Measurements from ENCODE around the gene PYGM. TPM values are rescaled to one million over a fixed set of nuclear protein-coding genes. Genes with fewer than 3 reads are reported as not detected.

Gene PYGM
- total and polyA plus RNA-seq, 2 donors, result 1.0 to 3.5 TPM

DNA sequence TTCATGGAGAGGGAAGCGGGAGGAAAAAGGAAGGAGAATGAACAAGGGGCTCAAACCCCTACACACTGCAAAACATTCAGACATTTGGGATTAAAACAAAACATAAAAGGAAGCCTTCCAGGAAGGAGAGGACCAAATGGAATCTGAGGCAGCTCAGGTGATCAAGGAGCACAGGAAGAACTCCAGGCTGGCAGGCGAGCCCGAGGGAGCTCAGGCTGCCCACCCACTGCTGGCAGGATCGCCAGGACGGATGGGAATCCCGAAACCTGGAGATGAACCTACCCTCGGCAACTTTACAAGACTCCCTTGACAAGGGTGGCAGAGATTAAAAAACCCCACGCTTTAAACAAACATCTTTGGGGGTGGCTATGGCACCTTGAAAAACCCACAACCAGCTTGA lies 5.0 kb upstream of the PYGM start:
- Histone ChIP-seq H3K27me3 (ENCODE audit: control insufficient read depth in 2 of 2, insufficient read depth in 1 of 2, low read length in 1 of 2) (no peaks in the 10 kb centered on the region), H3K27ac (ENCODE audit: low read depth in 1 of 2, low read length in 1 of 2) (peak overlapping the region; percentile 68 to 79), H3K4me3 (ENCODE audit: low read length in 2 of 2) (no peak overlapping the region), H3K9me3 (ENCODE audit: control insufficient read depth in 2 of 2, insufficient read depth in 1 of 2, low read length in 1 of 2) (peaks cover 0 to 6% of the 10 kb centered on the region in 2 donors), H3K36me3 (ENCODE audit: control insufficient read depth in 2 of 2, insufficient read depth in 2 of 2, low read length in 1 of 2) (peaks cover 80 to 85% of the 10 kb centered on the region in 2 donors), H3K4me1 (ENCODE audit: control insufficient read depth in 2 of 2, insufficient read depth in 2 of 2, low read length in 2 of 2) (peaks cover 24 to 71% of the 10 kb centered on the region in 2 donors)
- 81% methylated on average over 8 of the region's 8 CpGs for WGBS
- DNase-seq (ENCODE audit: low read depth in 6 of 9, low spot score in 9 of 9), result no peak

DNA sequence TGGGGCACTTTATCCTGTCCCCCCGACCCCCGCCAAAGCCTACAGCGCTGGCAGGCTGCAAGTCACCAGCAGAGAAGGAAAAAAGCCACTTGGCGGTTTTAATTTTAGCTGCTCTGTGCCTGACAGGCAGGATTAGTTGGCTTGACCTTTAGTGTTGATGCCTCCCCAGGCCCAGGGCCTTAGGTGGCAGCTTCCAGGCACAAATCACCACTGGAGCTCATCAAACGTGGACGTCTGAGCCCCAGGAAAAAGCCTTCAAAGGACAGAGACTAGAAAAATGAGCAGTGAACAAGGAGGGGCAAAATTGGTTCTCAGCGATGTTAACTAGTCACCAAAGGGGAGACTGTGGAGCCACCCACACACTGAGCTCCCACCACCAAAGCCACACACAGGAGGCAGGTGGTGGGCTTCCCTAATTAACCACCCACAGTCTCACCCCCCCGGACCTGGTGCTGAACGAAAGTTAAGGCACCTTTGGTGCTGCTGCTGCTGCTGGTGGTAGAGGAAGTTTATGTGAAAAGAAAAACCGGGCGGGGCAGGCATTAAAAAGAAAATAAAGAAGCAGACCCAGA lies 4.4 kb upstream of the PYGM start:
- H3K36me3 ChIP-seq (ENCODE audit: control insufficient read depth in 2 of 2, insufficient read depth in 2 of 2, low read length in 1 of 2), result peaks cover 76 to 78% of the 10 kb centered on the region in 2 donors
- H3K9me3 ChIP-seq (ENCODE audit: control insufficient read depth in 2 of 2, insufficient read depth in 1 of 2, low read length in 1 of 2), result peaks cover 0 to 6% of the 10 kb centered on the region in 2 donors
- peak overlapping the region; percentile 79 to 80 for H3K27ac ChIP-seq (ENCODE audit: low read depth in 1 of 2, low read length in 1 of 2)
- 17% methylated on average over 11 of the region's 11 CpGs for WGBS
- peak in 3 of 9 donors; percentile 46 to 80 (median 57) for DNase-seq (ENCODE audit: low read depth in 6 of 9, low spot score in 9 of 9)
- no peak overlapping the region for H3K4me3 ChIP-seq (ENCODE audit: low read length in 2 of 2)
- no peaks in the 10 kb centered on the region for H3K27me3 ChIP-seq (ENCODE audit: control insufficient read depth in 2 of 2, insufficient read depth in 1 of 2, low read length in 1 of 2)
- peaks cover 24 to 71% of the 10 kb centered on the region in 2 donors for H3K4me1 ChIP-seq (ENCODE audit: control insufficient read depth in 2 of 2, insufficient read depth in 2 of 2, low read length in 2 of 2)

DNA sequence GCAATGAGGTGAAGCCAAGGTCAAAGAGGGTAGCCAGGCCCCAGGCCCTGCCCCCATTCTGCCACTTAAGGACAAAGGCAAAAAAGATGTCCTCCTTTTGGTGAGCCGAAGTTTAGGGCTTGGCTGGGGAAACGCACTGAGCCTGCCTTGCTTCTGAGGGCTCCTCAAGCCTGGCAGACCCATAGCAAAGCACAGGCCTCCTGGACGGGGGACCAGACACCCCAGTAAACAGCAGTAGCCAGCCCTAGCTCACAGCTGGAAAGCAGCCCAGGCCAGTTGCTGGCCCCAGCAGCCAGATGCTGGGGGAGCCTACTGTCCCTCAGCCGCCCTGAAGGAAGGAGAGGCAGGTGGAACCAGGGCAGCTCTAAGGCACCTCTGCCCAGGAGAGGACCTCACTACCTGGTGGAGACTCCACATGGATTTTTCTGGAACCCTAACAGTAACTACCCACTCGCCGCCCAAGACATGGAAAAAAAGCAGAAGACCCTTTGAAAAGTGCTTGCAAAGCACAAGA lies 3.8 kb upstream of the PYGM start:
- peaks cover 24 to 71% of the 10 kb centered on the region in 2 donors for H3K4me1 ChIP-seq (ENCODE audit: control insufficient read depth in 2 of 2, insufficient read depth in 2 of 2, low read length in 2 of 2)

DNA sequence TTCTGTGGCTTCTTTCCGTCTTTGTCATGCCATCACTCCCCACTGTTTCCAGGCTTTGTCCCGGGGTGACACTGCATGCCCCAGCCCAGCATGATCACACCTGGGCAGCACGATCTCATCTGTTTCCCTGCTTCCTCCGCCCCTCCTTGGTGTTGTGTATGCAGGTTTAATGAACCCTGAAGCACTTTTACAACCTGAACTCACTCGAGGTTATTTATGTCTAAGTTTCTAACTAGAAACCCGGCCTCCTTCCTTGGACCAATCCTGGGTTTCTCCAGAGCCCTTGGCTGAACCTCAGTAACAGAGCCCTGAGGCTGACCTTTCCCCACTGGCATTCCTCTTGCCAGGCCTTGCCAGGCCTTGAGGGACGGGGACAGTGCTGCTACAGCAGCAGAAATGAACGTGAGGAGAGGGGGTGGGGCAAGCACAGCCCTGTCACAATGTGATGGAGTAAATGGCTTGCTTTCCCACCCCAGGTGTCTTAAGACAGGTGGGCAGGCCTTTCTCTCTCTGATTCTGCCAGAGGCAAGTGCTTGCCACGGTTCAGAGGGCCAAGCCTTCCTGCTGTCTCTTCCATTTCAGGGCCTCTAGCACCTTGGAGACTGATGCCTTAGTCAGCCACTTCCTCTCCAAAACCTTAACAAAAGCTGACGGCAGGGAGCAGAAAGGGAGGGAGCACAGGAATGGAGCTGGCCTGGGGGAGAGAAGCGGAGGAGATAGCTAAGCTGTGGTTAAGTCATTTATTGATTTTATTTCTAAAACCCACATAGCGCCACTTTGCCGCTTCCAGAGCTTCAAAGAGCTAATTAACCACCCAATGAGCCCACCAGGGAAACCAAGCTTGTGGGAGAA lies 3.1 kb upstream of the PYGM start:
- 52% methylated on average over 13 of the region's 13 CpGs for WGBS
- peak in 1 of 9 donors; percentile 41 for DNase-seq (ENCODE audit: low read depth in 6 of 9, low spot score in 9 of 9)
- Histone ChIP-seq H3K27ac (ENCODE audit: low read depth in 1 of 2, low read length in 1 of 2) (peak overlapping the region; percentile 75 to 79), H3K36me3 (ENCODE audit: control insufficient read depth in 2 of 2, insufficient read depth in 2 of 2, low read length in 1 of 2) (peaks cover 63 to 66% of the 10 kb centered on the region in 2 donors), H3K4me1 (ENCODE audit: control insufficient read depth in 2 of 2, insufficient read depth in 2 of 2, low read length in 2 of 2) (peaks cover 24 to 66% of the 10 kb centered on the region in 2 donors), H3K9me3 (ENCODE audit: control insufficient read depth in 2 of 2, insufficient read depth in 1 of 2, low read length in 1 of 2) (peaks cover 0 to under 1% of the 10 kb centered on the region in 2 donors), H3K4me3 (ENCODE audit: low read length in 2 of 2) (no peak overlapping the region), H3K27me3 (ENCODE audit: control insufficient read depth in 2 of 2, insufficient read depth in 1 of 2, low read length in 1 of 2) (no peaks in the 10 kb centered on the region)

More for the DNA sequence above, 3.8 kb upstream of the PYGM start:
- no peak for DNase-seq (ENCODE audit: low read depth in 6 of 9, low spot score in 9 of 9)
- Histone ChIP-seq H3K27me3 (ENCODE audit: control insufficient read depth in 2 of 2, insufficient read depth in 1 of 2, low read length in 1 of 2) (no peaks in the 10 kb centered on the region), H3K36me3 (ENCODE audit: control insufficient read depth in 2 of 2, insufficient read depth in 2 of 2, low read length in 1 of 2) (peaks cover 70 to 73% of the 10 kb centered on the region in 2 donors), H3K27ac (ENCODE audit: low read depth in 1 of 2, low read length in 1 of 2) (peak overlapping the region; percentile 79 to 80), H3K4me3 (ENCODE audit: low read length in 2 of 2) (no peak overlapping the region), H3K9me3 (ENCODE audit: control insufficient read depth in 2 of 2, insufficient read depth in 1 of 2, low read length in 1 of 2) (peaks cover 0 to 6% of the 10 kb centered on the region in 2 donors)
- 73% methylated on average over 6 of the region's 6 CpGs for WGBS

DNA sequence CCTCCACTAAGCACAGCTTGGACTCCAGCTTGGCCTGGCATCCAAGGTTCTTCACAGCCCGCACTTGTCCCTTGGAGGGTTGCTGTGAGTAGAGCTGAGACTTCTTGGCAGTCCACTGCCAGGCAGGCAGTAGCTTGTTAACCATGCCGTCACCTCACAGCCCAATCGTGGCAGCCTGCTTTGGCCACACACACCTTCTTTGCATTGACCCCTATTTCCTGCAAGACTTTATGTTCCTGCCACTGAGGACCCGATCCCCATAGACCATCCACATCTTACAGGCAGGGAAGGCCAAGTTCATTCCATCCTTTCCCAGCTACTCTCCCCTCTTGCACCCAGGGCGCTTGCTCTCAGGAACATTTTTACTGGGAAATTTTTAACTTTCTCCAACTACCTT lies 2.5 kb upstream of the PYGM start:
- peaks cover 22 to 60% of the 10 kb centered on the region in 2 donors for H3K4me1 ChIP-seq (ENCODE audit: control insufficient read depth in 2 of 2, insufficient read depth in 2 of 2, low read length in 2 of 2)
- no peaks in the 10 kb centered on the region for H3K27me3 ChIP-seq (ENCODE audit: control insufficient read depth in 2 of 2, insufficient read depth in 1 of 2, low read length in 1 of 2)
- no peaks in the 10 kb centered on the region for H3K9me3 ChIP-seq (ENCODE audit: control insufficient read depth in 2 of 2, insufficient read depth in 1 of 2, low read length in 1 of 2)
- no peak for DNase-seq (ENCODE audit: low read depth in 6 of 9, low spot score in 9 of 9)
- peaks cover 57 to 60% of the 10 kb centered on the region in 2 donors for H3K36me3 ChIP-seq (ENCODE audit: control insufficient read depth in 2 of 2, insufficient read depth in 2 of 2, low read length in 1 of 2)
- WGBS, result 92% methylated on average over 5 of the region's 5 CpGs
- peak overlapping the region in 1 of 2 donors; percentile 79 for H3K27ac ChIP-seq (ENCODE audit: low read depth in 1 of 2, low read length in 1 of 2)
- H3K4me3 ChIP-seq (ENCODE audit: low read length in 2 of 2), result no peak overlapping the region

DNA sequence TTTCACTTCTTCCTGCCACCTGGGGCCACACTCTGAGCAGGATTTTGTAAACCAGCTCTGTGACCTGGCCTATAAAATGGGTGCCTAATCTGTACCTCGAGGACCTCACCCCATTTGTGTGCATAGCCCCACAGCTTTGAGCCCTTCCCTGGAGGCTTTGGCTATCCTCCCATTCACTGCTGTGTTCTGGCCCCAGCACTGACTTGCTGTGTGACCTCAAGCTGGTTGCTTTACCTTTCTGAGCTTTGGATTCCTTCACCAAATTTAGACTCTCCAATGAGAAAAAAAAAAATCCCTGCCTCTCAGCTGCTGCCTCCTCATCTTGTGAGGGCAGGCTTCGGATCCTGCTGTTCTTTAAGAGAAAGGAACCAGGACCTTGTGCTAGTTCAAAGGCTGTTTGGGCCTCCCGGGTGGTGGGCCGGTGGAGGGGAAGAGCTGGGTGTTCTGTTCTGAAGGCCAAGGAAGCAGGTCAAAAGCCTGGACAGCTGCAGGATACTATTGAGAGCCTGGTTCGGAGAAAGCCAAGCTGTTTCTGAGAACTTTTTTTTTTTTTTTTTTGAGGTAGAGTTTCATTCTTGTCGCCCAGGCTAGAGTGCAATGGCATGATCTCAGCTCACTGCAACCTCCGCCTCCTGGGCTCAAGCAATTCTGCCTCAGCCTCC lies 1.1 kb upstream of the PYGM start:
- Histone ChIP-seq H3K4me1 (ENCODE audit: control insufficient read depth in 2 of 2, insufficient read depth in 2 of 2, low read length in 2 of 2) (peaks cover 22 to 49% of the 10 kb centered on the region in 2 donors), H3K36me3 (ENCODE audit: control insufficient read depth in 2 of 2, insufficient read depth in 2 of 2, low read length in 1 of 2) (peaks cover 43 to 47% of the 10 kb centered on the region in 2 donors), H3K9me3 (ENCODE audit: control insufficient read depth in 2 of 2, insufficient read depth in 1 of 2, low read length in 1 of 2) (no peaks in the 10 kb centered on the region), H3K27ac (ENCODE audit: low read depth in 1 of 2, low read length in 1 of 2) (peak overlapping the region in 1 of 2 donors; percentile 38), H3K27me3 (ENCODE audit: control insufficient read depth in 2 of 2, insufficient read depth in 1 of 2, low read length in 1 of 2) (no peaks in the 10 kb centered on the region), H3K4me3 (ENCODE audit: low read length in 2 of 2) (no peak overlapping the region)
- DNase-seq (ENCODE audit: low read depth in 6 of 9, low spot score in 9 of 9), result no peak
- WGBS, result 90% methylated on average over 7 of the region's 7 CpGs

DNA sequence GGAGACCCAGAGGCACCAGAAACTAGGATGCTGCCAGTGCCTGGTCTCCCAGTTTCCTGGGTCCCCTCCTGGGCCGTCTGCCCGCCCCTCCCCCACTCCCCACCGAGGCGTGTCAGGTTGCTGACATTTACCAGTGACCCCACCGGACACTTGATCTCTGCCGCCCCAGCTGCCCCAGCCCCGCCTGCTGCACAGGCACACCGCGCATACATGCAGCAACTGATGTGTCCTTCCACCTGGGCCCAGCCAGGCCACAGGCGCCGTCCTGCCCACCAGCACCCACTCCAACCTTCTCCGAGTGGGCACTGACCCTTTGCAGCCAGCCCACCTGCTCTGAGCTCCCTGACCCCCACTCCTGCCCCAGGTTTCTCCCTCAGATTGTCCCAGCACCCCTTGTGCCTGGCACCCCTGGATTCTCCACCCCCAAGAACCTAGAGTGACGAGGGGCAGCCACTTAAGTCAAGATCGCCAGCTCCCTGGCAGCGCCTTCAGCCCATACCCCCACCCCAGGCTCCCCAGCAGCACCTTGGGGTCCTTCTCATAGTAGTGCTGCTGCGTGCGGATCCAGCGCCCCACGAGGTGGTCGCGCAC lies 548 bp downstream of the PYGM start:
- Histone ChIP-seq H3K27me3 (ENCODE audit: control insufficient read depth in 2 of 2, insufficient read depth in 1 of 2, low read length in 1 of 2) (no peaks in the 10 kb centered on the region), H3K4me1 (ENCODE audit: control insufficient read depth in 2 of 2, insufficient read depth in 2 of 2, low read length in 2 of 2) (peaks cover 6 to 32% of the 10 kb centered on the region in 2 donors), H3K27ac (ENCODE audit: low read depth in 1 of 2, low read length in 1 of 2) (no peak overlapping the region), H3K4me3 (ENCODE audit: low read length in 2 of 2) (no peak overlapping the region), H3K36me3 (ENCODE audit: control insufficient read depth in 2 of 2, insufficient read depth in 2 of 2, low read length in 1 of 2) (peaks cover 29 to 30% of the 10 kb centered on the region in 2 donors), H3K9me3 (ENCODE audit: control insufficient read depth in 2 of 2, insufficient read depth in 1 of 2, low read length in 1 of 2) (no peaks in the 10 kb centered on the region)
- WGBS, result 93% methylated on average over 21 of the region's 21 CpGs
- DNase-seq (ENCODE audit: low read depth in 6 of 9, low spot score in 9 of 9), result no peak

DNA sequence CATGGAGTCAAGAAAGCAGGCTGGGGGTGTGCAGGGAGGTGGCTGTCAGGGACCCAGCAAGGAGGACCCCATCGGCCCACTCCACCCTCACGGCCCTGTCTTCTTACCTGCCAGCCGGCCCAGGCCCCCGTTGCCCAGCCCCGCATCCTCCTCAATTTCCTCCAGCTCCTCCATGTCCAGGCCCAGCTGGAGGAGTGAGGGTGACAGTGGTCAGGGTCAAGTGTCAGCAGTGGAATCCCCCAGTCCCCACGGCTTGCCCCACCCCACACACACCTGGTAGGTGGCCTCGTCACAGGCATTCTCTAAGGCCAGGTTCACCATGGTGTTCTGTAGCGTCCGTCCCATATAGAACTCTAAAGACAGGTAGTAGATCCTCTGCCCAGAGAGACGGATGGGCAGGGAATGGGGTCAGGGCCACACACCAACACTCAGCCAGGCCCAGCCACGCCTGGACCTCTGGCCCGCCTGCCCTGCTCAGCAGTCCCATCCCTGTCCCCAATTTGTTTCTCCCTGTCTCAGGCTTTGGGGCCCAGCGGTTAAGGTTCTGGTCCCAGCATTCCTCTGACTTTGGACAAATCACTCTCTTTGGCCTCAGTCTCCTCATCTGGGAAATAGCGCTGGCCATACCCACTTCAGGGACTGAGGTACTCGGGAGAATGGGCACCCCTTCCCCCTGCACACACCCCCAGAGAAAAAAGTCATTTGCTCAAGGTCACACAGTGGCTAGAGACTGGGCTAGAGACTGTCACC lies 1.3 kb downstream of the PYGM start:
- no peaks in the 10 kb centered on the region for H3K9me3 ChIP-seq (ENCODE audit: control insufficient read depth in 2 of 2, insufficient read depth in 1 of 2, low read length in 1 of 2)
- peaks cover 0 to 25% of the 10 kb centered on the region in 2 donors for H3K4me1 ChIP-seq (ENCODE audit: control insufficient read depth in 2 of 2, insufficient read depth in 2 of 2, low read length in 2 of 2)
- no peak overlapping the region for H3K4me3 ChIP-seq (ENCODE audit: low read length in 2 of 2)
- peaks cover 23 to 28% of the 10 kb centered on the region in 2 donors for H3K36me3 ChIP-seq (ENCODE audit: control insufficient read depth in 2 of 2, insufficient read depth in 2 of 2, low read length in 1 of 2)
- 97% methylated on average over 15 of the region's 15 CpGs for WGBS
- DNase-seq (ENCODE audit: low read depth in 6 of 9, low spot score in 9 of 9), result no peak
- H3K27me3 ChIP-seq (ENCODE audit: control insufficient read depth in 2 of 2, insufficient read depth in 1 of 2, low read length in 1 of 2), result no peaks in the 10 kb centered on the region
- no peak overlapping the region for H3K27ac ChIP-seq (ENCODE audit: low read depth in 1 of 2, low read length in 1 of 2)
